ENCODE data around the gene IFT80. TPM values are rescaled to one million over a fixed set of nuclear protein-coding genes. Genes with fewer than 3 reads are reported as not detected.
"Not testable (repeated sequence)": the region's sequence is repeated elsewhere in the genome, so short reads cannot be mapped to it uniquely, and the experiment has no call there.

Gene IFT80
- total RNA-seq, 1 donor from 2014 or later = 14.0 TPM

GRCh38 chr3:160370987-160371857 lies 27.8 kb downstream of the IFT80 start:
- no peak overlapping the region for H3K4me3 Mint-ChIP-seq
- no peak overlapping the region for H3K27ac Mint-ChIP-seq
- DNase-seq (ENCODE audit: low spot score) = no peak
- no peaks in the 10 kb centered on the region for H3K27me3 Mint-ChIP-seq (ENCODE audit: insufficient read depth)
- H3K4me1 Mint-ChIP-seq (ENCODE audit: low read depth) = peaks cover 5% of the 10 kb centered on the region
- no peaks in the 10 kb centered on the region for H3K9me3 Mint-ChIP-seq
- intact Hi-C loops (cut with micrococcal nuclease) = no loop called here
- peaks cover 23% of the 10 kb centered on the region for H3K36me3 Mint-ChIP-seq (ENCODE audit: low read depth)

GRCh38 chr3:160369784-160370183 lies 29.2 kb downstream of the IFT80 start:
- Mint-ChIP-seq H3K4me3 (no peak overlapping the region), H3K36me3 (ENCODE audit: low read depth) (peaks cover 17% of the 10 kb centered on the region), H3K27ac (no peak overlapping the region), H3K27me3 (ENCODE audit: insufficient read depth) (no peaks in the 10 kb centered on the region), H3K9me3 (no peaks in the 10 kb centered on the region), H3K4me1 (ENCODE audit: low read depth) (peaks cover 5% of the 10 kb centered on the region)
- intact Hi-C loops (cut with micrococcal nuclease) = no loop called here
- no peak for DNase-seq (ENCODE audit: low spot score)

- DNase-seq (ENCODE audit: low spot score) = no peak
- intact Hi-C loops (cut with micrococcal nuclease) = no loop called here
- H3K36me3 Mint-ChIP-seq (ENCODE audit: low read depth) = peaks cover 11% of the 10 kb centered on the region
- H3K4me3 Mint-ChIP-seq = no peak overlapping the region
- no peaks in the 10 kb centered on the region for H3K27me3 Mint-ChIP-seq (ENCODE audit: insufficient read depth)
- no peaks in the 10 kb centered on the region for H3K9me3 Mint-ChIP-seq
- H3K4me1 Mint-ChIP-seq (ENCODE audit: low read depth) = peaks cover 5% of the 10 kb centered on the region
- no peak overlapping the region for H3K27ac Mint-ChIP-seq
Measured at GRCh38 chr3:160368804-160369203, 30.2 kb downstream of the IFT80 start.

- intact Hi-C loops (cut with micrococcal nuclease) = no loop called here
Measured at GRCh38 chr3:160365869-160366522, 33.0 kb downstream of the IFT80 start.

GRCh38 chr3:160362896-160363295 lies 36.1 kb downstream of the IFT80 start:
- H3K9me3 Mint-ChIP-seq; H3K4me1 Mint-ChIP-seq (ENCODE audit: low read depth); intact Hi-C loops (cut with micrococcal nuclease); DNase-seq (ENCODE audit: low spot score); H3K27me3 Mint-ChIP-seq (ENCODE audit: insufficient read depth); H3K27ac Mint-ChIP-seq; H3K4me3 Mint-ChIP-seq: not testable (repeated sequence)
- peaks cover 23% of the 10 kb centered on the region for H3K36me3 Mint-ChIP-seq (ENCODE audit: low read depth)

More at GRCh38 chr3:160365869-160366522, 33.0 kb downstream of the IFT80 start:
- DNase-seq (ENCODE audit: low spot score) = no peak
- Mint-ChIP-seq H3K4me3 (no peak overlapping the region), H3K4me1 (ENCODE audit: low read depth) (peaks cover 5% of the 10 kb centered on the region), H3K27ac (no peak overlapping the region), H3K36me3 (ENCODE audit: low read depth) (peaks cover 22% of the 10 kb centered on the region), H3K9me3 (no peaks in the 10 kb centered on the region), H3K27me3 (ENCODE audit: insufficient read depth) (no peaks in the 10 kb centered on the region)

- no peak overlapping the region for H3K27ac Mint-ChIP-seq
- DNase-seq (ENCODE audit: low spot score) = no peak
- H3K27me3 Mint-ChIP-seq (ENCODE audit: insufficient read depth) = no peaks in the 10 kb centered on the region
- H3K9me3 Mint-ChIP-seq = no peaks in the 10 kb centered on the region
- no peak overlapping the region for H3K4me3 Mint-ChIP-seq
- no peaks in the 10 kb centered on the region for H3K4me1 Mint-ChIP-seq (ENCODE audit: low read depth)
- intact Hi-C loops (cut with micrococcal nuclease) = no loop called here
- H3K36me3 Mint-ChIP-seq (ENCODE audit: low read depth) = peaks cover 10% of the 10 kb centered on the region
Measured at GRCh38 chr3:160355826-160356225, 43.2 kb downstream of the IFT80 start.

- intact Hi-C loops (cut with micrococcal nuclease) = no loop called here
- Mint-ChIP-seq H3K9me3 (no peaks in the 10 kb centered on the region), H3K4me3 (no peak overlapping the region), H3K4me1 (ENCODE audit: low read depth) (no peaks in the 10 kb centered on the region), H3K36me3 (ENCODE audit: low read depth) (peaks cover 2% of the 10 kb centered on the region), H3K27me3 (ENCODE audit: insufficient read depth) (no peaks in the 10 kb centered on the region), H3K27ac (no peak overlapping the region)
- DNase-seq (ENCODE audit: low spot score) = no peak
Measured at GRCh38 chr3:160346511-160346910, 52.5 kb downstream of the IFT80 start.

- peaks cover 3% of the 10 kb centered on the region for H3K9me3 Mint-ChIP-seq
- no peak for DNase-seq (ENCODE audit: low spot score)
- no peaks in the 10 kb centered on the region for H3K4me1 Mint-ChIP-seq (ENCODE audit: low read depth)
- no peaks in the 10 kb centered on the region for H3K36me3 Mint-ChIP-seq (ENCODE audit: low read depth)
- intact Hi-C loops (cut with micrococcal nuclease) = loop anchor here (1.0 to 5.0 kb wide), 4 partner anchors 181 to 458 kb away; partner anchors contain the start of gene IL12A
- no peaks in the 10 kb centered on the region for H3K27me3 Mint-ChIP-seq (ENCODE audit: insufficient read depth)
- H3K4me3 Mint-ChIP-seq = no peak overlapping the region
- no peak overlapping the region for H3K27ac Mint-ChIP-seq
Measured at GRCh38 chr3:160343132-160343531, 55.9 kb downstream of the IFT80 start.

GRCh38 chr3:160340351-160340750 lies 58.7 kb downstream of the IFT80 start:
- H3K27ac Mint-ChIP-seq = no peak overlapping the region
- peaks cover 9% of the 10 kb centered on the region for H3K9me3 Mint-ChIP-seq
- no peaks in the 10 kb centered on the region for H3K36me3 Mint-ChIP-seq (ENCODE audit: low read depth)
- no peaks in the 10 kb centered on the region for H3K4me1 Mint-ChIP-seq (ENCODE audit: low read depth)
- intact Hi-C loops (cut with micrococcal nuclease) = loop anchor here (5.0 kb wide), 2 partner anchors 178 to 353 kb away; partner anchors contain the start of gene IL12A
- H3K4me3 Mint-ChIP-seq = no peak overlapping the region
- H3K27me3 Mint-ChIP-seq (ENCODE audit: insufficient read depth) = no peaks in the 10 kb centered on the region
- DNase-seq (ENCODE audit: low spot score) = no peak

GRCh38 chr3:160331127-160331937 lies 67.7 kb downstream of the IFT80 start:
- no peak overlapping the region for H3K4me3 Mint-ChIP-seq
- peaks cover 2% of the 10 kb centered on the region for H3K36me3 Mint-ChIP-seq (ENCODE audit: low read depth)
- no peaks in the 10 kb centered on the region for H3K4me1 Mint-ChIP-seq (ENCODE audit: low read depth)
- intact Hi-C loops (cut with micrococcal nuclease) = no loop called here
- DNase-seq (ENCODE audit: low spot score) = no peak
- H3K27ac Mint-ChIP-seq = no peak overlapping the region
- no peaks in the 10 kb centered on the region for H3K27me3 Mint-ChIP-seq (ENCODE audit: insufficient read depth)
- H3K9me3 Mint-ChIP-seq = no peaks in the 10 kb centered on the region

- no peak for DNase-seq (ENCODE audit: low spot score)
- no peaks in the 10 kb centered on the region for H3K4me1 Mint-ChIP-seq (ENCODE audit: low read depth)
- H3K27me3 Mint-ChIP-seq (ENCODE audit: insufficient read depth) = no peaks in the 10 kb centered on the region
- peaks cover 2% of the 10 kb centered on the region for H3K36me3 Mint-ChIP-seq (ENCODE audit: low read depth)
- intact Hi-C loops (cut with micrococcal nuclease) = no loop called here
- no peak overlapping the region for H3K27ac Mint-ChIP-seq
- no peaks in the 10 kb centered on the region for H3K9me3 Mint-ChIP-seq
- no peak overlapping the region for H3K4me3 Mint-ChIP-seq
Measured at GRCh38 chr3:160330690-160331089, 68.3 kb downstream of the IFT80 start.

- Mint-ChIP-seq H3K36me3 (ENCODE audit: low read depth) (peaks cover 2% of the 10 kb centered on the region), H3K9me3 (no peaks in the 10 kb centered on the region), H3K27me3 (ENCODE audit: insufficient read depth) (no peaks in the 10 kb centered on the region), H3K27ac (no peak overlapping the region), H3K4me3 (no peak overlapping the region), H3K4me1 (ENCODE audit: low read depth) (no peaks in the 10 kb centered on the region)
- intact Hi-C loops (cut with micrococcal nuclease) = no loop called here
- no peak for DNase-seq (ENCODE audit: low spot score)
Measured at GRCh38 chr3:160330109-160330508, 68.9 kb downstream of the IFT80 start.

Data from activated T-helper 1 cell treated with anti-CD3 and anti-CD28 coated beads, Interleukin-12 subunit alpha, Interleukin-12 subunit beta, Interleukin-2, Interleukin-4 antibody, amounts not matched to agents 30 ng/mL and 10 ng/mL and 1 ng/mL, durations not matched to agents 14 hours and 24 hours and 36 hours (primary cell).